Neutrophil (primary cell): Measurements from ENCODE around the gene CAPZA1.

Source experiments
- H3K27ac ChIP-seq: fragments of 200-600 bp; sonication (generic); 2 replicates; pipeline ENCODE4 v1.5.1; 2016; ENCODE audit warnings: mild to moderate bottlenecking, moderate library complexity
- H3K27me3 ChIP-seq: fragments of 200-600 bp; sonication (generic); 2 replicates; pipeline ENCODE4 v1.6.0; 2016; ENCODE audit warnings: mild to moderate bottlenecking
- H3K36me3 ChIP-seq: fragments of 200-600 bp; sonication (generic); 2 replicates; pipeline ENCODE4 v1.5.1; 2017
- H3K4me1 ChIP-seq, 2 experiments: fragments of 200-600 bp in 1 of 2; sonication (generic) in 1 of 2; 1 replicate in 1 of 2; 2 replicates in 1 of 2; pipeline versions ENCODE4 v1.5.1 to v1.6.1; 2013 to 2016; ENCODE audit warnings: low read depth in 1 of 2, low read length in 1 of 2, mild to moderate bottlenecking in 1 of 2, moderate library complexity in 1 of 2; ENCODE audit not compliant: control insufficient read depth in 1 of 2, insufficient read depth in 1 of 2
- H3K4me3 ChIP-seq, 2 experiments: fragments of 200-600 bp in 1 of 2; sonication (generic) in 1 of 2; 1 replicate in 1 of 2; 2 replicates in 1 of 2; pipeline ENCODE4 v1.5.1; 2013 to 2016; ENCODE audit warnings: low read depth in 1 of 2, low read length in 1 of 2, mild to moderate bottlenecking in 1 of 2, moderate library complexity in 1 of 2
- H3K9me3 ChIP-seq: fragments of 200-600 bp; sonication (generic); 2 replicates; pipeline ENCODE4 v1.5.1; 2016
- TF ChIP-seq, protein P1 (sequence below): fragments of 200-600 bp; sonication (generic); IDR thresholded peaks from 2 replicates; pipeline ENCODE4 v1.5.1; 2016; ENCODE audit warnings: antibody characterized with exemption

Gene CAPZA1

GRCh38 chr1:112629256-112629655 lies 9.6 kb downstream of the CAPZA1 start:
- TF ChIP-seq, protein P1, sequence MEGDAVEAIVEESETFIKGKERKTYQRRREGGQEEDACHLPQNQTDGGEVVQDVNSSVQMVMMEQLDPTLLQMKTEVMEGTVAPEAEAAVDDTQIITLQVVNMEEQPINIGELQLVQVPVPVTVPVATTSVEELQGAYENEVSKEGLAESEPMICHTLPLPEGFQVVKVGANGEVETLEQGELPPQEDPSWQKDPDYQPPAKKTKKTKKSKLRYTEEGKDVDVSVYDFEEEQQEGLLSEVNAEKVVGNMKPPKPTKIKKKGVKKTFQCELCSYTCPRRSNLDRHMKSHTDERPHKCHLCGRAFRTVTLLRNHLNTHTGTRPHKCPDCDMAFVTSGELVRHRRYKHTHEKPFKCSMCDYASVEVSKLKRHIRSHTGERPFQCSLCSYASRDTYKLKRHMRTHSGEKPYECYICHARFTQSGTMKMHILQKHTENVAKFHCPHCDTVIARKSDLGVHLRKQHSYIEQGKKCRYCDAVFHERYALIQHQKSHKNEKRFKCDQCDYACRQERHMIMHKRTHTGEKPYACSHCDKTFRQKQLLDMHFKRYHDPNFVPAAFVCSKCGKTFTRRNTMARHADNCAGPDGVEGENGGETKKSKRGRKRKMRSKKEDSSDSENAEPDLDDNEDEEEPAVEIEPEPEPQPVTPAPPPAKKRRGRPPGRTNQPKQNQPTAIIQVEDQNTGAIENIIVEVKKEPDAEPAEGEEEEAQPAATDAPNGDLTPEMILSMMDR: no peak
- Histone ChIP-seq H3K4me1 (peaks cover 48 to 61% of the 10 kb centered on the region in 2 experiments), H3K4me3 (no peak overlapping the region), H3K27ac (peak overlapping the region; percentile 63), H3K36me3 (peaks cover 23% of the 10 kb centered on the region), H3K27me3 (no peaks in the 10 kb centered on the region), H3K9me3 (no peaks in the 10 kb centered on the region)

- Histone ChIP-seq H3K4me1 (peaks cover 18 to 52% of the 10 kb centered on the region in 2 experiments), H3K4me3 (no peak overlapping the region), H3K27ac (peak overlapping the region; percentile 12), H3K27me3 (no peaks in the 10 kb centered on the region), H3K36me3 (peaks cover 13% of the 10 kb centered on the region), H3K9me3 (no peaks in the 10 kb centered on the region)
- TF ChIP-seq, protein P1: no peak
Observed at GRCh38 chr1:112633628-112634027, 14.0 kb downstream of the CAPZA1 start.

DNA sequence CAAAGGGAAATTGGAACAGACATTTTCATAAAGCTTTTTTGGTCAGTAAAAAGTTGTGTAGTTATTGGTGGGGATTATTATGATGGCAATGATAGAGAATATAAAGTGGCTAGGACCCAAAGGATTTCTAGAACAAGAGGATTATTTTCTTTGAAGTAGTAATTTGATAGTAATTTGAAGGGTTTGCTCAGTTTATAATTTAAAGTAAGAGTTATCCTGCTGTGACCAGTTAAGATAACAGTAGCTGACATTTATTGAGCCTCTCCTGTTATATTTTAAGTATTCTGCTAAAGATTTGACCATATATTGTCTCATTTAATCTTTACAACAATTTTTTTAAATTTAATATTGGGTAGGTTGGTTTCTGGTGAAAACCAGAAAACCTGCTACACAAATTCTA lies 14.7 kb downstream of the CAPZA1 start:
- Histone ChIP-seq H3K27ac (peak overlapping the region; percentile 12), H3K4me3 (no peak overlapping the region), H3K4me1 (peaks cover 13 to 48% of the 10 kb centered on the region in 2 experiments), H3K27me3 (no peaks in the 10 kb centered on the region), H3K9me3 (no peaks in the 10 kb centered on the region), H3K36me3 (peaks cover 13% of the 10 kb centered on the region)
- TF ChIP-seq, protein P1: no peak

DNA sequence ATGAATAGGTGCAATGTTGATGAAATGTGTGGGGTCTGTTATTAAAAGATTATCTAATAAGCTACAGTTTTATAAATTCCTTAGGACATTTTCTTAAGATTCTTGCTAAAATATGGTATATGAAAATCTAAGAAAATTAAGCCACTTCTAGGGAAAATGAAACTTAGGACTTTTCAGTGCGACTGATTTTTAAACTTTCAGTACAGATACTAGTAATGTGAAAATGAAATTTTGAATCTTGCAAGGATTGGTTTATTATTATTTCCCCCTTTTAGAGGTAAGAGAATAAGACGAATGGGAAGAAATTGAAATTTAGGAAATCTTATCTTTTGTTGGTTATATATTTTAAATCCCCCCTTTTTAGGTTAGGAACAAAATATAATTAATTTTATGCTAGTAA lies 16.4 kb downstream of the CAPZA1 start:
- TF ChIP-seq, protein P1: no peak
- peaks cover 7 to 36% of the 10 kb centered on the region in 2 experiments for H3K4me1 ChIP-seq
- peaks cover 4% of the 10 kb centered on the region for H3K36me3 ChIP-seq
- H3K27ac ChIP-seq: peak overlapping the region; percentile 68
- H3K4me3 ChIP-seq: no peak overlapping the region
- no peaks in the 10 kb centered on the region for H3K9me3 ChIP-seq
- no peaks in the 10 kb centered on the region for H3K27me3 ChIP-seq

DNA sequence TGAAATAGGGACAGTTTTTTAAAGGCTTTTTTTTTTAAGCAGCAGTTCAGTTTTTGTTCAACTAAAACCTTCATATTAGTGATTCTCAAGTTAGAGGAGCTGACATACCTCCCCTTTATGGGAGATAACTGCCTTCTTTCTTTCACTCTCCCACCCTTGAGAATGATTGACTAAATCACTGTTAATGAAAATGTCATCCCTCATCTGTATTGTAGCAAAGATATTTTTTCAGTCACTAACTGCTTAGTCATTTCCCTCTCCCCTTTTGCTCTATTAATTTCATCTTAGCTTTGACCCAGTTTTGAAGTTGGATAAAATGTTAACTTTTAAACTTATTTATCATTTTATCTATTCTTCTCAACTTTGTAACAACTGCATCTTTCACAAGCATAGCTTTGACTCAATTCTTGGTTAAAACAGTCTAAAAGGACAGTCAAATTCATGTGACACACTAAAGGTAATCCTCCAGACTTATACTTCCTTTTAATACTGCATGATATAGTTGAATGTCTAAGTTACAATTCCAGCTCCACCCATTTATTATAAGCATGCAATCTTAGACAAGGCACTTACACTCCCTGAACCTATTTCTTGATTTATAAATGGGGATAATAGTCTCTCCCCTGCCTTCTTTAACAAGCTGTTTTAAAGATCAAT lies 17.1 kb downstream of the CAPZA1 start:
- H3K4me1 ChIP-seq: peaks cover 7 to 33% of the 10 kb centered on the region in 2 experiments

More for the DNA sequence above, 17.1 kb downstream of the CAPZA1 start:
- no peak overlapping the region for H3K4me3 ChIP-seq
- H3K36me3 ChIP-seq: peaks cover 4% of the 10 kb centered on the region
- no peaks in the 10 kb centered on the region for H3K9me3 ChIP-seq
- no peaks in the 10 kb centered on the region for H3K27me3 ChIP-seq
- TF ChIP-seq, protein P1: no peak
- peak overlapping the region; percentile 68 for H3K27ac ChIP-seq
